ENCODE results near the gene HACD2. TPM values are rescaled to one million over a fixed set of nuclear protein-coding genes. Genes with fewer than 3 reads are reported as not detected.

Gene HACD2
- total RNA-seq, 1 donor from 2014 or later = 13.9 TPM

DNA sequence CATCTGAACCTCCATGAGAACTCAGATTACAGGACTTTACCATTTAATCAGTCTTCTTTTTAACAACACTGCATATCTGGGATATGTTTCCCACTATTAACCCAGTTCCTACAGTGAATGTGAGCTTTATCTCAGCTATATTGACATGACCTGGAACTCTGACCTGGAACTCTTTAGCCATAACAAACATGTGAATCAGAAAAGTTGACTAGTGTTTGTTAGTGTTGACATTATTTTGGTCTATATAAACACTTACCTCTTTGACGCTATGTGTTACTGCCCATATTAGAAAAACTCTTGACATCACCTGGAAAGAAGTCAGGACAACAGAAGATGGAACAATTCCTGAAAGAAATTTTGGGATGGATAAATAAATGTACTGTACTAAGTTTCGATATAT is 56.7 kb downstream of the HACD2 start:
- peaks cover 2% of the 10 kb centered on the region for H3K27me3 Mint-ChIP-seq (ENCODE audit: unreplicated experiment)
- TF ChIP-seq, protein P1, sequence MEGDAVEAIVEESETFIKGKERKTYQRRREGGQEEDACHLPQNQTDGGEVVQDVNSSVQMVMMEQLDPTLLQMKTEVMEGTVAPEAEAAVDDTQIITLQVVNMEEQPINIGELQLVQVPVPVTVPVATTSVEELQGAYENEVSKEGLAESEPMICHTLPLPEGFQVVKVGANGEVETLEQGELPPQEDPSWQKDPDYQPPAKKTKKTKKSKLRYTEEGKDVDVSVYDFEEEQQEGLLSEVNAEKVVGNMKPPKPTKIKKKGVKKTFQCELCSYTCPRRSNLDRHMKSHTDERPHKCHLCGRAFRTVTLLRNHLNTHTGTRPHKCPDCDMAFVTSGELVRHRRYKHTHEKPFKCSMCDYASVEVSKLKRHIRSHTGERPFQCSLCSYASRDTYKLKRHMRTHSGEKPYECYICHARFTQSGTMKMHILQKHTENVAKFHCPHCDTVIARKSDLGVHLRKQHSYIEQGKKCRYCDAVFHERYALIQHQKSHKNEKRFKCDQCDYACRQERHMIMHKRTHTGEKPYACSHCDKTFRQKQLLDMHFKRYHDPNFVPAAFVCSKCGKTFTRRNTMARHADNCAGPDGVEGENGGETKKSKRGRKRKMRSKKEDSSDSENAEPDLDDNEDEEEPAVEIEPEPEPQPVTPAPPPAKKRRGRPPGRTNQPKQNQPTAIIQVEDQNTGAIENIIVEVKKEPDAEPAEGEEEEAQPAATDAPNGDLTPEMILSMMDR (IDR thresholded peaks at IDR 0.05; ENCODE audit: unreplicated experiment) = no peak
- no peak overlapping the region for H3K27ac Mint-ChIP-seq (ENCODE audit: unreplicated experiment)
- no peaks in the 10 kb centered on the region for H3K9me3 Mint-ChIP-seq (ENCODE audit: unreplicated experiment)
- H3K4me1 Mint-ChIP-seq (ENCODE audit: unreplicated experiment) = peaks cover 6% of the 10 kb centered on the region
- H3K4me3 Mint-ChIP-seq (ENCODE audit: unreplicated experiment) = no peak overlapping the region
- no peak for DNase-seq (ENCODE audit: low spot score)
- no peaks in the 10 kb centered on the region for H3K36me3 Mint-ChIP-seq (ENCODE audit: low read depth, unreplicated experiment)

DNA sequence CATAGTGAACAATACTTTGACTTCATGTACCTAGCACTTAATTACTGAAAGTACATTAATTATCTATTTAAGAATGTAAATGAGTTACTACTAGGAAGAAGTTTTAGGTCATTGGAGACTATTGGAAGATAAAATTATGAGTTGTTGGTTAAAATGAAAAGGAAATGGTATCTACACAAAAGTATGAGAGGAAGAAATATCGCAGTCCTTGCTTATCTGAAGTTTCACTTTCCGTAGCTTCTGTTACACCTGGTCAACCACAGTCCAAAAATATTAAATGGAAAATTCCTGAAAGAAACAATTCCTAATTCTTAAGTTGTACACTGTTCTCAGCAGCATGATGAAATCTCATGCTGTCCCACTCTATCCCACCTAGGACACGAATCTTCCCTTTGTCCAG is 57.8 kb downstream of the HACD2 start:
- no peak for DNase-seq (ENCODE audit: low spot score)
- H3K9me3 Mint-ChIP-seq (ENCODE audit: unreplicated experiment) = no peaks in the 10 kb centered on the region
- peaks cover 2% of the 10 kb centered on the region for H3K27me3 Mint-ChIP-seq (ENCODE audit: unreplicated experiment)
- TF ChIP-seq, protein P1 (IDR thresholded peaks at IDR 0.05; ENCODE audit: unreplicated experiment) = no peak
- no peak overlapping the region for H3K27ac Mint-ChIP-seq (ENCODE audit: unreplicated experiment)
- H3K4me3 Mint-ChIP-seq (ENCODE audit: unreplicated experiment) = no peak overlapping the region
- peaks cover 11% of the 10 kb centered on the region for H3K4me1 Mint-ChIP-seq (ENCODE audit: unreplicated experiment)
- H3K36me3 Mint-ChIP-seq (ENCODE audit: low read depth, unreplicated experiment) = no peaks in the 10 kb centered on the region

DNA sequence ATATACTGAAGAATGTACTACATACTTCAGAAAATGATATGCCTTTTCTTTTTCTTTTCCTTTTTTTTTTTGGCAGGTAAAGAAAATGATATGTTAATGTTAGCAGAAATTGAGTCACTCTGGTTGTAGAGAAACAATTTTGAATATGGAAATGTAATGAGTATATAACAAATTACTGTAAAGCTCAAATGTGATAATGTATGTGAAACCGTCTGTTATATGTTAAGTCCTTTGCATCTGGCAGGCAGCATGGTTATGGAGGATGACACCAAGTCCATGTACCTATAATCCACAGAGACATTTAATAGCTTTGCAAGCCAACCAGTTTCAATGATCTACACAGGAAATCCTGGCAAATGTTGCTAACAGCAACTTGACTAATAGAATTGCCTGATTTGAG is 58.4 kb downstream of the HACD2 start:
- peaks cover 14% of the 10 kb centered on the region for H3K4me1 Mint-ChIP-seq (ENCODE audit: unreplicated experiment)
- H3K4me3 Mint-ChIP-seq (ENCODE audit: unreplicated experiment) = no peak overlapping the region
- H3K27me3 Mint-ChIP-seq (ENCODE audit: unreplicated experiment) = no peaks in the 10 kb centered on the region
- H3K27ac Mint-ChIP-seq (ENCODE audit: unreplicated experiment) = no peak overlapping the region
- TF ChIP-seq, protein P1 (IDR thresholded peaks at IDR 0.05; ENCODE audit: unreplicated experiment) = no peak
- H3K36me3 Mint-ChIP-seq (ENCODE audit: low read depth, unreplicated experiment) = no peaks in the 10 kb centered on the region
- no peak for DNase-seq (ENCODE audit: low spot score)
- H3K9me3 Mint-ChIP-seq (ENCODE audit: unreplicated experiment) = no peaks in the 10 kb centered on the region

DNA sequence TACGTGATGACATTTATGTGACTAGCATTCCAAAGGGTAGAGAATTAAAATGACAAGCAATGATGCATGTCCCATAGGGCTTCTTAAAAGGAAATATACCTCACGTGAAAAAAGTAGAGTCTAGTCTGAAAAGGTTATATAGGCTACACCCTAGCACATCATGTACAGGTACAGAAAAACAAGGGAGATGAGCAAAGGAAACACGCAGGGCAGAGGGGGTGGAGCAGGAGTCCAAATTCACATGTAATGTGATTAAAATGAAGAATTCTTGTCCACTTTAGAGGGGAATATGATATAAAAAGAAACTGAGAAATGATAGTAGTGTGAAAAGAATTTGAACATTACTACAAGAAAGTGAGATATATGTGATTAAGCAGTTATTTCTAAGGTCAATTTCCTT is 59.4 kb downstream of the HACD2 start:
- Mint-ChIP-seq H3K4me3 (ENCODE audit: unreplicated experiment) (no peak overlapping the region), H3K27ac (ENCODE audit: unreplicated experiment) (no peak overlapping the region), H3K9me3 (ENCODE audit: unreplicated experiment) (no peaks in the 10 kb centered on the region), H3K36me3 (ENCODE audit: low read depth, unreplicated experiment) (no peaks in the 10 kb centered on the region), H3K27me3 (ENCODE audit: unreplicated experiment) (no peaks in the 10 kb centered on the region), H3K4me1 (ENCODE audit: unreplicated experiment) (peaks cover 14% of the 10 kb centered on the region)
- DNase-seq (ENCODE audit: low spot score) = no peak
- TF ChIP-seq, protein P1 (IDR thresholded peaks at IDR 0.05; ENCODE audit: unreplicated experiment) = no peak

DNA sequence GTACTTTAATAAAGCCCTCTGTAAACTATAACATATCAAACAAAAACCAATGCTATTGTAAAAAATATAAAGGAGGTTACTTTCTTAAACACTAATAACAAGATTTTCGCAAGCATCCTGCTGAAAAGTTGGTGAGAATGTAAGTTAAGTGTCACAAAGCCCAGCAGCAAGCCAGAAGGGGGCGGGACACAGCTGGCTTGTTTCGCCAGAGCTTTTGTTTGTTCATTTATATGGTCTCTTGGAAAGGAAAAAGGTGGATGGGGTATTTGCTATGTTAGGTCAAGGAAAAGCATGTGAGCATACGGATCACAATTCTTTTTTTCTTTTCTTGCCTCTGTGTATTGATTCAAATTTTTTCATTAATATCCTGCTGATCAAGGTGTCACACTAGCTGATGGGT is 59.9 kb downstream of the HACD2 start:
- H3K27ac Mint-ChIP-seq (ENCODE audit: unreplicated experiment) = no peak overlapping the region
- H3K36me3 Mint-ChIP-seq (ENCODE audit: low read depth, unreplicated experiment) = no peaks in the 10 kb centered on the region
- H3K9me3 Mint-ChIP-seq (ENCODE audit: unreplicated experiment) = no peaks in the 10 kb centered on the region
- DNase-seq (ENCODE audit: low spot score) = no peak
- no peaks in the 10 kb centered on the region for H3K27me3 Mint-ChIP-seq (ENCODE audit: unreplicated experiment)
- H3K4me3 Mint-ChIP-seq (ENCODE audit: unreplicated experiment) = no peak overlapping the region
- TF ChIP-seq, protein P1 (IDR thresholded peaks at IDR 0.05; ENCODE audit: unreplicated experiment) = no peak
- H3K4me1 Mint-ChIP-seq (ENCODE audit: unreplicated experiment) = peaks cover 14% of the 10 kb centered on the region

Data from endothelial cell (in vitro differentiated cells).